COLO668 (cell line): ENCODE data around the gene SETD4.
A peak's percentile ranks its signal among the peaks of the same experiment; 100 is the strongest.
"Not testable (repeated sequence)": the region's sequence is repeated elsewhere in the genome, so short reads cannot be mapped to it uniquely, and the experiment has no call there.

Experiments used
- DNase-seq: peaks from one replicate; lab custom pipeline; 2025; ENCODE audit not compliant: unreplicated experiment; lab: John Stamatoyannopoulos, UW

SETD4 gene

GRCh38 chr21:36060159-36060921 lies at the start of gene SETD4:
TSS of gene SETD4 (minus strand) at chr21:36060526. CDS start at chr21:36058888, 1,638 bp downstream.
- DNase-seq, result peak; percentile 99

GRCh38 chr21:36109868-36110267 lies 49.5 kb upstream of the SETD4 start:
- DNase-seq, result no peak

GRCh38 chr21:36105327-36105842 lies 45.1 kb upstream of the SETD4 start:
- DNase-seq, result no peak

GRCh38 chr21:36104317-36105300 lies 44.3 kb upstream of the SETD4 start:
- no peak for DNase-seq

- no peak for DNase-seq
Measured at GRCh38 chr21:36103434-36103833, 43.1 kb upstream of the SETD4 start.

- DNase-seq, result no peak
Measured at GRCh38 chr21:36100971-36101641, 40.8 kb upstream of the SETD4 start.

GRCh38 chr21:36099695-36100211 lies 39.4 kb upstream of the SETD4 start:
- not testable (repeated sequence) for DNase-seq

- no peak for DNase-seq
Measured at GRCh38 chr21:36099000-36099399, 38.7 kb upstream of the SETD4 start.

GRCh38 chr21:36098182-36098532 lies 37.8 kb upstream of the SETD4 start:
- no peak for DNase-seq

GRCh38 chr21:36097427-36098181 lies 37.3 kb upstream of the SETD4 start:
- no peak for DNase-seq

- DNase-seq, result no peak
Measured at GRCh38 chr21:36096398-36097290, 36.3 kb upstream of the SETD4 start.

- DNase-seq, result no peak
Measured at GRCh38 chr21:36093512-36093911, 33.2 kb upstream of the SETD4 start.

GRCh38 chr21:36092681-36093080 lies 32.4 kb upstream of the SETD4 start:
- DNase-seq, result no peak

- DNase-seq, result no peak
Measured at GRCh38 chr21:36089946-36090345, 29.6 kb upstream of the SETD4 start.

- no peak for DNase-seq
Measured at GRCh38 chr21:36087362-36088138, 27.2 kb upstream of the SETD4 start.

- DNase-seq, result no peak
Measured at GRCh38 chr21:36082237-36082664, 21.9 kb upstream of the SETD4 start.

GRCh38 chr21:36080386-36080785 lies 20.1 kb upstream of the SETD4 start:
- no peak for DNase-seq

- DNase-seq, result no peak
Measured at GRCh38 chr21:36079671-36080070, 19.3 kb upstream of the SETD4 start.
